Activated B cell treated with CpG ODN at 0.5 μM for 24 hours (primary cell): Measurements from ENCODE around the gene ASPA. TPM values are rescaled to one million over a fixed set of nuclear protein-coding genes. Genes with fewer than 3 reads are reported as not detected.

ENCODE experiments used
- ATAC-seq: fragments of 200-7000 bp; cut with Tn5 transposase; one replicate; pipeline ENCODE4 v1.10.0; 2021; ENCODE audit warnings: low read depth, mild to moderate bottlenecking, moderate library complexity
- CTCF ChIA-PET: fragments of 350-600 bp; sonication (Branson Sonifier 250); formaldehyde crosslinking; loops from one replicate; lab custom pipeline; 2021; ENCODE audit warnings: antibody characterized with exemption; lab: Charles Lee
- POLR2A ChIA-PET: fragments of 350-600 bp; sonication (Branson Sonifier 250); formaldehyde crosslinking; loops from one replicate; lab custom pipeline; 2021; ENCODE audit warnings: antibody characterized with exemption; lab: Charles Lee
- DNase-seq: peaks from one replicate; pipeline ENCODE4 v3.0.0; 2022
- H3K27ac Mint-ChIP-seq: one replicate; pipeline ENCODE4 v1.8.0; 2020; ENCODE audit warnings: mixed read lengths
- H3K27me3 Mint-ChIP-seq: one replicate; pipeline ENCODE4 v1.8.0; 2021; ENCODE audit warnings: mixed read lengths
- H3K36me3 Mint-ChIP-seq: one replicate; pipeline ENCODE4 v1.8.0; 2021; ENCODE audit warnings: low read depth, mixed read lengths
- H3K4me1 Mint-ChIP-seq: one replicate; pipeline ENCODE4 v1.8.0; 2021; ENCODE audit warnings: mixed read lengths
- H3K4me3 Mint-ChIP-seq: one replicate; pipeline ENCODE4 v1.8.0; 2020; ENCODE audit warnings: mild to moderate bottlenecking, mixed read lengths
- H3K9me3 Mint-ChIP-seq: one replicate; pipeline ENCODE4 v1.8.0; 2020; ENCODE audit warnings: mixed read lengths
- intact Hi-C: fragments of 100-400 bp; cut with micrococcal nuclease; formaldehyde crosslinking; loops from one replicate; pipeline ENCODE4 v1.15.1; 2024
- total RNA-seq: library from RNA; stranded (reverse); gene quantifications from 2 replicates; pipeline ENCODE4 v1.2.3, GENCODE V29; 2022
- TF ChIP-seq, protein P1 (sequence below): fragments of 200-600 bp; IDR thresholded peaks from one replicate; pipeline ENCODE4 v1.8.0; 2022; ENCODE audit warnings: antibody characterized with exemption, mild to moderate bottlenecking

Gene ASPA
- total RNA-seq, 1 donor from 2014 or later = not detected

DNA sequence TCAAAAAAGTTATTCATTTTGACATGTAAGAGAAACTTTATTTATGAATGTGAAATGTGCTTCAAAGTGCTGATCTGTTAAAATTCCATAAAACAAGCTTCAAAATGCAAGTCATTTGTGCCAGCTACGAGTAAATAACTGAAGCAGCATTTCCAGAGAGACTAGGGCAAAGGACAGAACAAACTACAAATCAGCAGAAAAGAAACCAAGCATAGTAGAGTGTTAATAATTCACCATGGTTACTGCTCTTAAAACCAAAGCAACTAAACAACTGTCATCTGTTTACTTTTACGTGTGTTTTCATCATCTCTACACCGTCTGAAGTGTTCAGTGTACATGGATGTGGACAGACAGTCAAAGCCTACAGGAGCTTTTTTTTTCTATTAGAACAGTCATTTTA lies 1.6 kb upstream of the ASPA start:
- peaks cover 2% of the 10 kb centered on the region for H3K4me1 Mint-ChIP-seq
- no peak overlapping the region for H3K27ac Mint-ChIP-seq
- no peak overlapping the region for H3K4me3 Mint-ChIP-seq
- ATAC-seq = no peak
- no peaks in the 10 kb centered on the region for H3K36me3 Mint-ChIP-seq
- H3K27me3 Mint-ChIP-seq = peaks cover 15% of the 10 kb centered on the region
- no peak for DNase-seq
- no peaks in the 10 kb centered on the region for H3K9me3 Mint-ChIP-seq
- TF ChIP-seq, protein P1, sequence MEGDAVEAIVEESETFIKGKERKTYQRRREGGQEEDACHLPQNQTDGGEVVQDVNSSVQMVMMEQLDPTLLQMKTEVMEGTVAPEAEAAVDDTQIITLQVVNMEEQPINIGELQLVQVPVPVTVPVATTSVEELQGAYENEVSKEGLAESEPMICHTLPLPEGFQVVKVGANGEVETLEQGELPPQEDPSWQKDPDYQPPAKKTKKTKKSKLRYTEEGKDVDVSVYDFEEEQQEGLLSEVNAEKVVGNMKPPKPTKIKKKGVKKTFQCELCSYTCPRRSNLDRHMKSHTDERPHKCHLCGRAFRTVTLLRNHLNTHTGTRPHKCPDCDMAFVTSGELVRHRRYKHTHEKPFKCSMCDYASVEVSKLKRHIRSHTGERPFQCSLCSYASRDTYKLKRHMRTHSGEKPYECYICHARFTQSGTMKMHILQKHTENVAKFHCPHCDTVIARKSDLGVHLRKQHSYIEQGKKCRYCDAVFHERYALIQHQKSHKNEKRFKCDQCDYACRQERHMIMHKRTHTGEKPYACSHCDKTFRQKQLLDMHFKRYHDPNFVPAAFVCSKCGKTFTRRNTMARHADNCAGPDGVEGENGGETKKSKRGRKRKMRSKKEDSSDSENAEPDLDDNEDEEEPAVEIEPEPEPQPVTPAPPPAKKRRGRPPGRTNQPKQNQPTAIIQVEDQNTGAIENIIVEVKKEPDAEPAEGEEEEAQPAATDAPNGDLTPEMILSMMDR = no peak
- ChIA-PET CTCF (no interaction called here), POLR2A (no interaction called here)
- intact Hi-C loops = no loop called here

DNA sequence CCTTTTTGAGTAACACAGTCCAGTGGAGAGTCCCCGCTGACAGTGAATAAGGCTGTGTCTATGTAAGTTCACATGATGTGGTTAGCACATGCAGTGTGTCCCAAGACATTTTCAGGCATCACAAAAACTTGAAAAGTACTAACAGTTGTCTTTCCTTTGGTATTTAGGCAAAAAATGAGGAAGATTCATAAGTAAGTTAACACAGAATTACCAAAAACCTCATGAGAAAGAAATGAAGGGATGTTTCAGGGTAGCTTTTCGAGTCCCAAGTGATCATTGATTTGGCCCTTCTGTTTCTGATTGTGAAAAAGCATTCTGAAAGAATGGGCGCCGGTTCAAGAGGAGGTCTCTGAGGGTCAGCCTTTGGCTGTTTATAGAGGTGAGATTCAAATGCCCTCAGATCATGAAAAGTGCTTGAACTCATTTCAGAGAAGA lies 529 bp upstream of the ASPA start:
- no peak overlapping the region for H3K27ac Mint-ChIP-seq
- H3K4me1 Mint-ChIP-seq = peaks cover 2% of the 10 kb centered on the region
- no peaks in the 10 kb centered on the region for H3K36me3 Mint-ChIP-seq
- ATAC-seq (no peak), DNase-seq (no peak)
- intact Hi-C loops = no loop called here
- ChIA-PET CTCF (no interaction called here), POLR2A (no interaction called here)
- TF ChIP-seq, protein P1 = no peak
- H3K9me3 Mint-ChIP-seq = no peaks in the 10 kb centered on the region
- peaks cover 10% of the 10 kb centered on the region for H3K27me3 Mint-ChIP-seq
- H3K4me3 Mint-ChIP-seq = no peak overlapping the region

DNA sequence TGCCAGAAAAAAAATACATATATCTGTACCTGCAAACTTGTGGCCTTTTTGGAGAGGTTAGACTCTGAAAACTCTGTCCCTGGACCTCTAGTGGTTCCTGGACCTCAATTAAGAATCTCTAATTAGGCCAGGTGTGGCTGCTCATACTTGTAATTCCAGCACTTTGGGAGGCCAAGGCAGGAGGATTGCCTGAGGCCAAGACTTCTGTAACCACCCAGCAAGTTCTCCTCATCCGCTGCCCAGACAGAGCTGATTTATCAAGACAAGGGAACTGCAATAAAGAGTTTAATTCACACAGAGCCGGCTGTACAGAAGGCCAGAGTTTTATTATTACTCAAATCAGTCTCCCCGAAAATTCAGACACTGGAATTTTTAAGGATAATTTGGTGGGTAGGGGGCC lies 4.2 kb downstream of the ASPA start:
- ATAC-seq (no peak), DNase-seq (no peak)
- Mint-ChIP-seq H3K4me1 (peaks cover 2% of the 10 kb centered on the region), H3K27ac (no peak overlapping the region), H3K4me3 (no peak overlapping the region), H3K9me3 (no peaks in the 10 kb centered on the region), H3K36me3 (no peaks in the 10 kb centered on the region), H3K27me3 (peaks cover 20% of the 10 kb centered on the region)
- intact Hi-C loops = no loop called here
- POLR2A ChIA-PET = no interaction called here
- TF ChIP-seq, protein P1 = no peak
- CTCF ChIA-PET = no interaction called here

DNA sequence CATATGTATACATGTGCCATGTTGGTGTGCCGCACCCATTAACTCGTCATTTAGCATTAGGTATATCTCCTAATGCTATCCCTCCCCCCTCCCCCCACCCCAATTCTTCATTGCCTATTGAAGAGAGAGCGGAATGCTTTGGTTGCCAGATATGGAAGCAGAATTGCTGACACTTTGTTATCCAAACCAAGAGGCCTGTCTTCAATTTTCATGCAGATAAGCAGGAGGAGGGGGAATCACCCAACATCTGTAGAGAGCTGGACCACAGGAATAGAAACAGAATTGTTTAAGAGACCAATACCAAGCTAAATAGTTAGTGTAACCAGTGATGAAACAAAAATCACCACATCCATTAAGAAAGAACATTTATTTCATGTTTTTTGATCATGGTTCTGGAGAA lies 7.1 kb downstream of the ASPA start:
- Mint-ChIP-seq H3K9me3 (no peaks in the 10 kb centered on the region), H3K4me3 (no peak overlapping the region), H3K36me3 (no peaks in the 10 kb centered on the region), H3K4me1 (no peaks in the 10 kb centered on the region), H3K27ac (no peak overlapping the region), H3K27me3 (peaks cover 27% of the 10 kb centered on the region)
- POLR2A ChIA-PET = no interaction called here
- ATAC-seq (no peak), DNase-seq (no peak)
- CTCF ChIA-PET = no interaction called here
- intact Hi-C loops = no loop called here
- TF ChIP-seq, protein P1 = no peak

DNA sequence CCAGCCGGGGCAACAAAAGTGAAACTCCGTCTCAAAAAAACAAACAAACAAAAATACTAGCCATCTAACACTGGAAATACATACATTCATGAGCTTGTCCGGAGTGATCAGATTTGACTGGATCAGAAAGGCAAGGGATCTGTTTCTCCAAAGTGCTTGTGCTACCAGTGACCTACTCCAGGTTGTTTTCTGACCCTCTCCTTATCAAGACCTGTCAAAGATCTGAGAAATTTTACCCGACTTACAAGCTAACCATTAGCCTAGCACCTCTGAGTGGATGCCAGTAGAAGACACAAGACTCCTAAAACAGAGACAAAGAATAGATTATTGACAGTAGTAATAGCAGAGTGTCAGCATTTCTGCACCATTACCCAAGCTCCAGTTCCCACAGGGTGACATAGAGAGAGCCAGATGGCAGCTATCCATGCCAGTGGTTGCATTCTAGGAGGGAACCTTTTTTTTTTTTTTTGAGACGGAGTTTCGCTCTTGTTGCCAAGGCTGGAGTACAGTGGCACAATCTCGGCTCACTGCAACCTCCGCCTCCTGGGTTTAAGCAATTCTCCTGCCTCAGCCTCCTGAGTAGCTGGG lies 9.8 kb downstream of the ASPA start:
- intact Hi-C loops = no loop called here
- H3K27ac Mint-ChIP-seq = no peak overlapping the region
- H3K4me3 Mint-ChIP-seq = no peak overlapping the region
- peaks cover 33% of the 10 kb centered on the region for H3K27me3 Mint-ChIP-seq
- ATAC-seq (no peak), DNase-seq (no peak)
- ChIA-PET CTCF (no interaction called here), POLR2A (no interaction called here)
- H3K36me3 Mint-ChIP-seq = no peaks in the 10 kb centered on the region
- no peaks in the 10 kb centered on the region for H3K9me3 Mint-ChIP-seq
- TF ChIP-seq, protein P1 = no peak
- no peaks in the 10 kb centered on the region for H3K4me1 Mint-ChIP-seq
